Body of pancreas (tissue), 4 donors: Measurements from ENCODE around the gene SYNE1. TPM values are rescaled to one million over a fixed set of nuclear protein-coding genes. Genes with fewer than 3 reads are reported as not detected.

Source experiments
- ATAC-seq: fragments of 150-250 bp; one replicate; pipeline ENCODE4 v1.9.1; 2016
- DNase-seq, 4 donors: peaks; one replicate each; pipeline ENCODE4 v3.0.0-alpha.2; 2019
- H3K27ac ChIP-seq, 4 donors: fragments of 200-600 bp; sonication (generic); 1 replicate in 3 of 4; 2 replicates in 1 of 4; pipeline versions ENCODE4 v1.5.1 to v1.6.1; 2016 to 2019; ENCODE audit warnings: mild to moderate bottlenecking in 1 of 4, mixed read lengths in 1 of 4, moderate library complexity in 1 of 4
- H3K27me3 ChIP-seq, 2 donors: fragments of 200-600 bp; sonication (generic); one replicate each; pipeline ENCODE4 v1.6.0; 2016; ENCODE audit warnings: mild to moderate bottlenecking in 1 of 2
- H3K36me3 ChIP-seq, 2 donors: fragments of 200-600 bp; sonication (generic); replicated peaks in 1 of 2; 2 replicates each; pipeline ENCODE4 v1.5.1; 2016; ENCODE audit warnings: low read depth in 2 of 2; ENCODE audit not compliant: insufficient read depth in 1 of 2
- H3K4me1 ChIP-seq: fragments of 200-600 bp; sonication (generic); one replicate; pipeline ENCODE4 v1.6.0; 2016
- H3K4me3 ChIP-seq, 2 donors: fragments of 200-600 bp; sonication (generic); 1 replicate in 1 of 2; 2 replicates in 1 of 2; pipeline ENCODE4 v1.5.1; 2016 to 2019
- H3K9me3 ChIP-seq, 3 donors: fragments of 200-600 bp; sonication (generic); 1 replicate in 2 of 3; 2 replicates in 1 of 3; pipeline ENCODE4 v1.5.1; 2016
- CTCF ChIP-seq, 7 experiments: fragments of 450-650 bp in 4 of 7; fragments of 200-600 bp in 3 of 7; sonication (generic) in 3 of 7; IDR thresholded peaks; one replicate each; pipeline ENCODE4 v1.5.1; 2016 to 2019; ENCODE audit warnings: antibody characterized with exemption in 7 of 7
- POLR2A ChIP-seq, 3 donors: fragments of 450-650 bp; IDR thresholded peaks; one replicate each; pipeline ENCODE4 v1.6.1; 2016; ENCODE audit warnings: antibody characterized with exemption in 3 of 3, mild to moderate bottlenecking in 2 of 3
- WGBS, 2 donors: methylation state at CpG; one replicate each; pipeline ENCODE4 v1.1.5; 2017; 5-methylcytosine and 5-hydroxymethylcytosine counted together
- intact Hi-C: fragments of 100-400 bp; cut with DNase I; formaldehyde crosslinking; loops from one replicate; pipeline ENCODE4 v1.15.1; 2023
- total RNA-seq, 2 donors: library from RNA; depleted of rRNA; stranded (reverse); fragments of >200 nt; gene quantifications; one replicate each; pipeline ENCODE4 v1.1.0, GENCODE V29; 2016

SYNE1 gene
- total RNA-seq, 2 donors from 2014 or later: 109 to 123 TPM

DNA sequence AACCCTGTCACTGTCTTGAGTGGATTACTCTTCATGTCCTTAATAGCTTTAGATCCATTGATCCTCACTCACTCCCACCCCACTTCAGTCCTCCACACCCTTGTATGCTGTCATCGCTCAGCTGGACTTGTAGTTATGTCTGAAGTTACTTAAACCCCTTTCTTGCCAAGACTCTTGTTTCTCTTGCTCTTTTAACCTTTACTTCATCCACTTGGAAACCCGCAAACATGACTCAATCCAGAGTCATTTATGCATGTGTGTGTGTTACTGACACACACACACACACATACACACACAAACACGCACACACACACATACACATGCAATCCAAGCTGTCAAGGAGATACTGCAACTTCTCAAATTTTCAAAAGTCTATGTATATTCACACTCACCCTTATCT lies 341.8 kb downstream of the SYNE1 start:
- Histone ChIP-seq H3K27ac (no peak overlapping the region), H3K9me3 (no peaks in the 10 kb centered on the region), H3K4me1 (peaks cover 4% of the 10 kb centered on the region), H3K36me3 (peaks cover 0 to 10% of the 10 kb centered on the region in 2 donors), H3K4me3 (no peak overlapping the region), H3K27me3 (no peaks in the 10 kb centered on the region)
- TF ChIP-seq POLR2A (IDR thresholded peaks at IDR 0.05): no peak
- no peak for TF ChIP-seq CTCF (IDR thresholded peaks at IDR 0.05)
- ATAC-seq (no peak), DNase-seq (peak in 1 of 4 donors; percentile 22)
- 95% methylated on average over 3 of the region's 3 CpGs for WGBS, 2 donors
- intact Hi-C loops: no loop called here

DNA sequence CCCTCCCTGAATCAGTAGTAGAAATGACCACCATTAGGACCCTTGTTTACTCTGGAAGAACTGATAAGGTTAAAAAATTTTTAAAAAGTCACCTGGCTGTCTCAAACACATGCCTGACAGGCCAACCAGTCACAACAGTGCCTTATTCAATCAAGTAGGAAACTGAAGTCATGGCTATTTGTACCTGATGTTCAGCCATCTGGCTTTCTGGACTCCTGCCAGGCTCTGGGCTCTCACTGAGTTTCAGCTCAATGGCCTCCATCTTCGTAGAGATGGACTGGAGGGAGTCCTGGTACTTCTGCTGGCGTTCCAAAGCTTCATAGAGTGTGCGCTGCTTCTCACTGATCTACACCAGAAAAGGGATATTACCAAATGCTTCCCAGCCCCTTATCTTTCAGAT lies 343.8 kb downstream of the SYNE1 start:
- H3K36me3 ChIP-seq: peaks cover 0 to 13% of the 10 kb centered on the region in 2 donors
- WGBS, 2 donors: 74 to 78% methylated on average over 3 of the region's 3 CpGs

GRCh38 chr6:152292555-152292954 lies 344.6 kb downstream of the SYNE1 start:
- WGBS, 2 donors: 77 to 84% methylated on average over 3 of the region's 3 CpGs
- H3K4me1 ChIP-seq: no peaks in the 10 kb centered on the region
- no peak overlapping the region for H3K27ac ChIP-seq
- TF ChIP-seq CTCF (IDR thresholded peaks at IDR 0.05) (no peak), POLR2A (IDR thresholded peaks at IDR 0.05) (no peak)
- H3K4me3 ChIP-seq: no peak overlapping the region
- no peaks in the 10 kb centered on the region for H3K27me3 ChIP-seq
- H3K9me3 ChIP-seq: no peaks in the 10 kb centered on the region
- DNase-seq (no peak), ATAC-seq (no peak)
- intact Hi-C loops: no loop called here
- peaks cover 0 to 13% of the 10 kb centered on the region in 2 donors for H3K36me3 ChIP-seq

More for the DNA sequence above, 343.8 kb downstream of the SYNE1 start:
- Histone ChIP-seq H3K4me1 (no peaks in the 10 kb centered on the region), H3K27ac (peak overlapping the region in 1 of 4 donors; percentile 17), H3K9me3 (no peaks in the 10 kb centered on the region), H3K27me3 (no peaks in the 10 kb centered on the region), H3K4me3 (no peak overlapping the region)
- no peak for TF ChIP-seq CTCF (IDR thresholded peaks at IDR 0.05)
- TF ChIP-seq POLR2A (IDR thresholded peaks at IDR 0.05): no peak
- ATAC-seq (no peak), DNase-seq (peak; percentile 52 to 78 (median 63))
- intact Hi-C loops: no loop called here

GRCh38 chr6:152290693-152291092 lies 346.5 kb downstream of the SYNE1 start:
- no peaks in the 10 kb centered on the region for H3K4me1 ChIP-seq
- TF ChIP-seq POLR2A (IDR thresholded peaks at IDR 0.05) (no peak), CTCF (IDR thresholded peaks at IDR 0.05) (no peak)
- H3K27me3 ChIP-seq: no peaks in the 10 kb centered on the region
- H3K9me3 ChIP-seq: no peaks in the 10 kb centered on the region
- H3K4me3 ChIP-seq: no peak overlapping the region
- intact Hi-C loops: no loop called here
- ATAC-seq (no peak), DNase-seq (no peak)
- no peak overlapping the region for H3K27ac ChIP-seq
- peaks cover 0 to 13% of the 10 kb centered on the region in 2 donors for H3K36me3 ChIP-seq

DNA sequence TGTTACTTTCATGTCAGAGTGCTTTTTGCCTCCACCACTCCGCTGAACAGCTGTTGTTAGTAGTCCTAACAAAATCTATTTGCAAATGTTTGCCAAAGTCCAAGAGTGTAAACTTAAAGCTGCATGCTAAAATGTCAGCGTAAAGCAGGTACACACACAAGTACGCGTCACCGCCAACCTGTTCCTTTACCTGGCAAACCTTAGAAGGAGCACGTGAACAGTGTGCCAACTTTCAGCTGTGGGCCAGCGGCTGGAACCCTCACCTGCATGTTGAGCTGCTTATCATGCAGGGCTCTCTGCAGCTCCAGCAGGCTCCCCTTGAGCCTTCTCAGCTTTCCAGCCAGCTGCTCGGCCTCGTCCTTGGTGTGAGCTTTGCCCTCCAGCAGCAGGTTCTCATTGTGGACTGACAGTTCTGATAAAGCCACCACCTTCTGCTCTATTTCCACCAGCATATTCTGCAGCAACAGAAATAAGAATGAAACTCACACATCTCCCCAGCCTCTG lies 359.3 kb downstream of the SYNE1 start:
- 30 to 43% methylated on average over 8 to 9 of the region's 9 CpGs for WGBS, 2 donors
- Histone ChIP-seq H3K4me1 (peaks cover 35% of the 10 kb centered on the region), H3K9me3 (no peaks in the 10 kb centered on the region), H3K4me3 (no peak overlapping the region), H3K27ac (peak overlapping the region; percentile 12 to 92 (median 87)), H3K36me3 (peaks cover 4 to 8% of the 10 kb centered on the region in 2 donors), H3K27me3 (no peaks in the 10 kb centered on the region)
- intact Hi-C loops: no loop called here
- TF ChIP-seq POLR2A (IDR thresholded peaks at IDR 0.05) (peak in 1 of 3 donors; percentile 43), CTCF (IDR thresholded peaks at IDR 0.05) (no peak)
- peak; percentile 96 for ATAC-seq
- peak; percentile 92 to 98 (median 96) for DNase-seq
